Measurements from ENCODE around the gene MRPL45.
A peak's percentile ranks its signal among the peaks of the same experiment; 100 is the strongest.

- peak; percentile 27 for TF ChIP-seq CTCF (IDR thresholded peaks at IDR 0.05; ENCODE audit: poor library complexity, severe bottlenecking)
- TF ChIP-seq EZH2 (IDR thresholded peaks at IDR 0.05; ENCODE audit: borderline replicate concordance, insufficient read depth, low read length, poor library complexity, severe bottlenecking) = no peak
- TF ChIP-seq, protein P1, sequence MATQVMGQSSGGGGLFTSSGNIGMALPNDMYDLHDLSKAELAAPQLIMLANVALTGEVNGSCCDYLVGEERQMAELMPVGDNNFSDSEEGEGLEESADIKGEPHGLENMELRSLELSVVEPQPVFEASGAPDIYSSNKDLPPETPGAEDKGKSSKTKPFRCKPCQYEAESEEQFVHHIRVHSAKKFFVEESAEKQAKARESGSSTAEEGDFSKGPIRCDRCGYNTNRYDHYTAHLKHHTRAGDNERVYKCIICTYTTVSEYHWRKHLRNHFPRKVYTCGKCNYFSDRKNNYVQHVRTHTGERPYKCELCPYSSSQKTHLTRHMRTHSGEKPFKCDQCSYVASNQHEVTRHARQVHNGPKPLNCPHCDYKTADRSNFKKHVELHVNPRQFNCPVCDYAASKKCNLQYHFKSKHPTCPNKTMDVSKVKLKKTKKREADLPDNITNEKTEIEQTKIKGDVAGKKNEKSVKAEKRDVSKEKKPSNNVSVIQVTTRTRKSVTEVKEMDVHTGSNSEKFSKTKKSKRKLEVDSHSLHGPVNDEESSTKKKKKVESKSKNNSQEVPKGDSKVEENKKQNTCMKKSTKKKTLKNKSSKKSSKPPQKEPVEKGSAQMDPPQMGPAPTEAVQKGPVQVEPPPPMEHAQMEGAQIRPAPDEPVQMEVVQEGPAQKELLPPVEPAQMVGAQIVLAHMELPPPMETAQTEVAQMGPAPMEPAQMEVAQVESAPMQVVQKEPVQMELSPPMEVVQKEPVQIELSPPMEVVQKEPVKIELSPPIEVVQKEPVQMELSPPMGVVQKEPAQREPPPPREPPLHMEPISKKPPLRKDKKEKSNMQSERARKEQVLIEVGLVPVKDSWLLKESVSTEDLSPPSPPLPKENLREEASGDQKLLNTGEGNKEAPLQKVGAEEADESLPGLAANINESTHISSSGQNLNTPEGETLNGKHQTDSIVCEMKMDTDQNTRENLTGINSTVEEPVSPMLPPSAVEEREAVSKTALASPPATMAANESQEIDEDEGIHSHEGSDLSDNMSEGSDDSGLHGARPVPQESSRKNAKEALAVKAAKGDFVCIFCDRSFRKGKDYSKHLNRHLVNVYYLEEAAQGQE (IDR thresholded peaks at IDR 0.05; ENCODE audit: borderline replicate concordance) = peak; percentile 70
- peak; percentile 59 for TF ChIP-seq EP300 (conservative IDR thresholded peaks at IDR 0.05; ENCODE audit: poor library complexity, severe bottlenecking)
- TF ChIP-seq MXI1 (conservative IDR thresholded peaks at IDR 0.05; ENCODE audit: poor library complexity, severe bottlenecking) = peak; percentile 46
- peak; percentile 89 for TF ChIP-seq POLR2AphosphoS5 (IDR thresholded peaks at IDR 0.05)
- TF ChIP-seq SMC3 (conservative IDR thresholded peaks at IDR 0.05; ENCODE audit: poor library complexity) = peak; percentile 37
- no peak for TF ChIP-seq TAF1 (IDR thresholded peaks at IDR 0.05; ENCODE audit: low read depth)
- no peak for TF ChIP-seq RAD21 (conservative IDR thresholded peaks at IDR 0.05)
These were observed 54.6 kb downstream of the MRPL45 start, which contains the start of gene SOCS7 for GRCh38 chr17:38351412-38352222.

Data from neural cell (in vitro differentiated cells).